K562 (cell line): ENCODE measurements around the gene IL6ST. TPM values are rescaled to one million over a fixed set of nuclear protein-coding genes. Genes with fewer than 3 reads are reported as not detected.

Experiments used
- ARHGAP35 ChIP-seq: fragments of 450-650 bp; IDR thresholded peaks from 2 replicates; pipeline ENCODE4 v1.6.1; 2018; ENCODE audit not compliant: partially characterized antibody
- CBFB ChIP-seq: sonication (generic); formaldehyde crosslinking; IDR thresholded peaks from 2 replicates; pipeline ENCODE4 v1.4.0; 2020; ENCODE audit warnings: mild to moderate bottlenecking, missing genetic modification reagents
- EHMT2 ChIP-seq: fragments of 450-650 bp; IDR thresholded peaks from 2 replicates; pipeline ENCODE4 v1.6.1; 2018; ENCODE audit warnings: antibody characterized with exemption
- FOXA3 ChIP-seq, 2 experiments: fragments of 450-650 bp in 1 of 2; sonication (generic) in 1 of 2; formaldehyde crosslinking; IDR thresholded peaks in 1 of 2; conservative IDR thresholded peaks in 1 of 2; 2 replicates each; pipeline versions ENCODE4 v1.4.0 to v1.8.0; 2020 to 2022; ENCODE audit warnings: mild to moderate bottlenecking in 2 of 2, missing genetic modification reagents in 1 of 2
- NFRKB ChIP-seq: fragments of 450-650 bp; IDR thresholded peaks from 2 replicates; pipeline ENCODE4 v1.6.1; 2016; ENCODE audit warnings: low read depth
- POLR3G ChIP-seq: IDR thresholded peaks from 2 replicates; pipeline ENCODE4 v1.6.1; 2011; ENCODE audit not compliant: insufficient read length, insufficient replicate concordance; ENCODE audit errors: extremely low read depth
- SP1 ChIP-seq: sonication (generic); formaldehyde crosslinking; IDR thresholded peaks from 2 replicates; pipeline ENCODE4 v1.8.1; 2022; ENCODE audit warnings: mild to moderate bottlenecking, missing genetic modification reagents
- TAF15 ChIP-seq: fragments of 200-400 bp; formaldehyde crosslinking; IDR thresholded peaks from 2 replicates; pipeline ENCODE4 v1.6.1; 2017; ENCODE audit warnings: mild to moderate bottlenecking, low read depth, low read length, moderate library complexity
- TGIF2 ChIP-seq: sonication (generic); formaldehyde crosslinking; IDR thresholded peaks from 2 replicates; pipeline ENCODE4 v1.8.1; 2022; ENCODE audit warnings: mild to moderate bottlenecking, missing genetic modification reagents, moderate library complexity
- YY1 ChIP-seq, 3 experiments: IDR thresholded peaks; 2 replicates each; pipeline ENCODE4 v1.6.1; 2011; ENCODE audit warnings: low read length in 2 of 3, mild to moderate bottlenecking in 2 of 3, moderate library complexity in 2 of 3, borderline replicate concordance in 1 of 3, control low read depth in 1 of 3, low read depth in 1 of 3; ENCODE audit not compliant: insufficient read depth in 3 of 3, insufficient replicate concordance in 2 of 3, control insufficient read depth in 1 of 3, insufficient read length in 1 of 3; ENCODE audit errors: extremely low read depth in 1 of 3
- ZKSCAN3 ChIP-seq: fragments of 250-450 bp; sonication (Bioruptor Pico); IDR thresholded peaks from 2 replicates; pipeline ENCODE4 v1.4.0; 2020
- ZNF431 ChIP-seq: sonication (generic); formaldehyde crosslinking; IDR thresholded peaks from 2 replicates; pipeline ENCODE4 v1.8.0; 2022; ENCODE audit warnings: mild to moderate bottlenecking, missing genetic modification reagents
- ZNF75A ChIP-seq: fragments of 450-650 bp; formaldehyde crosslinking; IDR thresholded peaks from 2 replicates; pipeline ENCODE4 v1.4.0; 2020; ENCODE audit warnings: mild to moderate bottlenecking
- polyA plus RNA-seq, 8 experiments: library from polyadenylated mRNA; depleted of rRNA in 4 of 8; stranded (reverse) in 5 of 8; unstranded in 3 of 8; fragments of >200 nt; fragmentation: Nextera tagmentation in 2 of 8; fragmentation: Illumina TruSeq in 1 of 8; extraction: Ambion mirVana in 2 of 8; extraction: Trizol in 1 of 8; gene quantifications; 2 replicates each; pipeline versions ENCODE4 v1.2.1 to v1.2.3, GENCODE V29; 2011 to 2014; ENCODE audit warnings: inconsistent platforms in 1 of 8, missing spikeins in 1 of 8
- total RNA-seq, 7 experiments: library from RNA; depleted of rRNA in 6 of 7; stranded (reverse); fragments of >200 nt in 6 of 7; fragmentation: Illumina TruSeq in 2 of 7; extraction: Trizol in 2 of 7; gene quantifications; 2 replicates each; pipeline versions ENCODE4 v1.2.1 to v1.2.3, GENCODE V29; 2011 to 2021; ENCODE audit warnings: low replicate concordance in 1 of 7
- TF ChIP-seq, protein P1 (sequence below): fragments of 450-650 bp; IDR thresholded peaks from 2 replicates; pipeline ENCODE4 v1.6.1; 2016; ENCODE audit warnings: mild to moderate bottlenecking
- TF ChIP-seq, protein P2 (sequence below): fragments of 450-650 bp; IDR thresholded peaks from 2 replicates; pipeline ENCODE4 v1.6.1; 2017; ENCODE audit warnings: mild to moderate bottlenecking, moderate library complexity
- TF ChIP-seq, protein P3 (sequence below): sonication (generic); formaldehyde crosslinking; IDR thresholded peaks from 2 replicates; pipeline ENCODE4 v1.8.0; 2023; ENCODE audit warnings: mild to moderate bottlenecking, missing genetic modification reagents
- TF ChIP-seq, protein P4 (sequence below): fragments of 450-650 bp; formaldehyde crosslinking; IDR thresholded peaks from 2 replicates; pipeline ENCODE4 v1.4.0; 2020; ENCODE audit warnings: mild to moderate bottlenecking, moderate library complexity

The IL6ST gene
- total and polyA plus RNA-seq, 9 of the 15 experiments (the other 6 are each of a cell fraction or from before 2014, with no cell fraction given): 2.0 to 27.0 (median 7.9) TPM

DNA sequence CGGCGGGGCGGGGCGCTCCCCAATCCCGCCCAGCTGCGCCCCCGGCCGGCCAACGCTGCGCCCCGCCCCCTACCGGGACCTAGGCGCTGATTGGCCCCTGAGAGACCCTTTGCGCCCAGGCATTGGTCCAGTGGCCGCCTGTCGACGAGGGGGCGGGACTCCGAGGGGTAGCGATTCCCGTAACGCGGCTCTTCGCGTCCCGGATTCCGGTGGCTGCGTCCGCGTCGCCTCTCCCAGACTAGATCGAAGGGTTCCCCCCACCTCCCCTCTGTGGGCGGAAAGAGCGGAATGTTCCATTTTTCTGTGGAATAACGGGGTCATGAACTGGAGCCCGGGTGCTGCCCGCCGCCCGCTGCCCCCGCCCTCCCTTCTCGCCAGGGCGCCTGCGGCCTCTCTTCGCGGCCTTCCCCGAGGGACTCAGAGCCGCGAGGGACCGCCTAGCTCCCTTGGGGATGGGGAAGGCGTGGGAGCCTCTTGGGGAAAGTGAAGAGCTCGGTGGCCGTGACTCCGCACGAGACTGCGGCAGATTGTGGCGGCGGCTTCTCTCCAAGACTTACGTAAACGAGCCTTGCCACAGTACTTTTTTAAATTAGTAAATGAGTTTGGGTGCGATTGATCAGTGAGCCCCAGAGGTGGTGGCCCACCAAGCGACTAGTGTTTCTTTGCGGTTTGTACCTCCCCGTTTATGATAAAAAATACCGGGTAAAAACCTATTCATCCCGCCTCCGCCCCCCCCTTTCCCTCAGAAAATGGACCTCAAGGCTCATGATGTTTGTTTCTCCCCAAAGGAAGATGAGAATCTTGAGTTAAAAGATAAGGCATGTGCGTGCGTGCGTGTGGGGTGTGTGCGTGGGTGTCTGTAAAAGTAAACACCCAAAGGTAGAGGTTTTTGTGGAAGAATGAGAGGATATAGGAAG lies 493 bp upstream of the IL6ST start (continued):
- TF ChIP-seq, protein P1, sequence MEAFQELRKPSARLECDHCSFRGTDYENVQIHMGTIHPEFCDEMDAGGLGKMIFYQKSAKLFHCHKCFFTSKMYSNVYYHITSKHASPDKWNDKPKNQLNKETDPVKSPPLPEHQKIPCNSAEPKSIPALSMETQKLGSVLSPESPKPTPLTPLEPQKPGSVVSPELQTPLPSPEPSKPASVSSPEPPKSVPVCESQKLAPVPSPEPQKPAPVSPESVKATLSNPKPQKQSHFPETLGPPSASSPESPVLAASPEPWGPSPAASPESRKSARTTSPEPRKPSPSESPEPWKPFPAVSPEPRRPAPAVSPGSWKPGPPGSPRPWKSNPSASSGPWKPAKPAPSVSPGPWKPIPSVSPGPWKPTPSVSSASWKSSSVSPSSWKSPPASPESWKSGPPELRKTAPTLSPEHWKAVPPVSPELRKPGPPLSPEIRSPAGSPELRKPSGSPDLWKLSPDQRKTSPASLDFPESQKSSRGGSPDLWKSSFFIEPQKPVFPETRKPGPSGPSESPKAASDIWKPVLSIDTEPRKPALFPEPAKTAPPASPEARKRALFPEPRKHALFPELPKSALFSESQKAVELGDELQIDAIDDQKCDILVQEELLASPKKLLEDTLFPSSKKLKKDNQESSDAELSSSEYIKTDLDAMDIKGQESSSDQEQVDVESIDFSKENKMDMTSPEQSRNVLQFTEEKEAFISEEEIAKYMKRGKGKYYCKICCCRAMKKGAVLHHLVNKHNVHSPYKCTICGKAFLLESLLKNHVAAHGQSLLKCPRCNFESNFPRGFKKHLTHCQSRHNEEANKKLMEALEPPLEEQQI: no peak
- TF ChIP-seq FOXA3 (CRISPR knock-in tag; conservative IDR thresholded peaks at IDR 0.05 in 1 of 2, IDR thresholded peaks at IDR 0.05 in 1 of 2): peak; percentile 37 to 47; a peak in 2 of 4 replicates
- TF ChIP-seq NFRKB: no peak
- no peak for TF ChIP-seq ARHGAP35
- TF ChIP-seq CBFB (CRISPR knock-in tag): no peak
- TF ChIP-seq TAF15: no peak
- TF ChIP-seq SP1 (CRISPR knock-in tag): peak; percentile 94
- TF ChIP-seq POLR3G: no peak
- TF ChIP-seq EHMT2: no peak
- TF ChIP-seq, protein P2, sequence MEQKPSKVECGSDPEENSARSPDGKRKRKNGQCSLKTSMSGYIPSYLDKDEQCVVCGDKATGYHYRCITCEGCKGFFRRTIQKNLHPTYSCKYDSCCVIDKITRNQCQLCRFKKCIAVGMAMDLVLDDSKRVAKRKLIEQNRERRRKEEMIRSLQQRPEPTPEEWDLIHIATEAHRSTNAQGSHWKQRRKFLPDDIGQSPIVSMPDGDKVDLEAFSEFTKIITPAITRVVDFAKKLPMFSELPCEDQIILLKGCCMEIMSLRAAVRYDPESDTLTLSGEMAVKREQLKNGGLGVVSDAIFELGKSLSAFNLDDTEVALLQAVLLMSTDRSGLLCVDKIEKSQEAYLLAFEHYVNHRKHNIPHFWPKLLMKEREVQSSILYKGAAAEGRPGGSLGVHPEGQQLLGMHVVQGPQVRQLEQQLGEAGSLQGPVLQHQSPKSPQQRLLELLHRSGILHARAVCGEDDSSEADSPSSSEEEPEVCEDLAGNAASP: no peak
- TF ChIP-seq ZNF75A (CRISPR knock-in tag): no peak
- TF ChIP-seq ZKSCAN3 (CRISPR knock-in tag): no peak
- TF ChIP-seq, protein P3, sequence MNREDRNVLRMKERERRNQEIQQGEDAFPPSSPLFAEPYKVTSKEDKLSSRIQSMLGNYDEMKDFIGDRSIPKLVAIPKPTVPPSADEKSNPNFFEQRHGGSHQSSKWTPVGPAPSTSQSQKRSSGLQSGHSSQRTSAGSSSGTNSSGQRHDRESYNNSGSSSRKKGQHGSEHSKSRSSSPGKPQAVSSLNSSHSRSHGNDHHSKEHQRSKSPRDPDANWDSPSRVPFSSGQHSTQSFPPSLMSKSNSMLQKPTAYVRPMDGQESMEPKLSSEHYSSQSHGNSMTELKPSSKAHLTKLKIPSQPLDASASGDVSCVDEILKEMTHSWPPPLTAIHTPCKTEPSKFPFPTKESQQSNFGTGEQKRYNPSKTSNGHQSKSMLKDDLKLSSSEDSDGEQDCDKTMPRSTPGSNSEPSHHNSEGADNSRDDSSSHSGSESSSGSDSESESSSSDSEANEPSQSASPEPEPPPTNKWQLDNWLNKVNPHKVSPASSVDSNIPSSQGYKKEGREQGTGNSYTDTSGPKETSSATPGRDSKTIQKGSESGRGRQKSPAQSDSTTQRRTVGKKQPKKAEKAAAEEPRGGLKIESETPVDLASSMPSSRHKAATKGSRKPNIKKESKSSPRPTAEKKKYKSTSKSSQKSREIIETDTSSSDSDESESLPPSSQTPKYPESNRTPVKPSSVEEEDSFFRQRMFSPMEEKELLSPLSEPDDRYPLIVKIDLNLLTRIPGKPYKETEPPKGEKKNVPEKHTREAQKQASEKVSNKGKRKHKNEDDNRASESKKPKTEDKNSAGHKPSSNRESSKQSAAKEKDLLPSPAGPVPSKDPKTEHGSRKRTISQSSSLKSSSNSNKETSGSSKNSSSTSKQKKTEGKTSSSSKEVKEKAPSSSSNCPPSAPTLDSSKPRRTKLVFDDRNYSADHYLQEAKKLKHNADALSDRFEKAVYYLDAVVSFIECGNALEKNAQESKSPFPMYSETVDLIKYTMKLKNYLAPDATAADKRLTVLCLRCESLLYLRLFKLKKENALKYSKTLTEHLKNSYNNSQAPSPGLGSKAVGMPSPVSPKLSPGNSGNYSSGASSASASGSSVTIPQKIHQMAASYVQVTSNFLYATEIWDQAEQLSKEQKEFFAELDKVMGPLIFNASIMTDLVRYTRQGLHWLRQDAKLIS (CRISPR knock-in tag): no peak
- TF ChIP-seq YY1 (IDR thresholded peaks at IDR 0.05; ENCODE audit: borderline replicate concordance in 1 of 3, control insufficient read depth in 1 of 3, extremely low read depth in 1 of 3, insufficient read depth in 3 of 3, insufficient read length in 1 of 3, insufficient replicate concordance in 2 of 3, low read depth in 1 of 3, low read length in 2 of 3): peak in 1 of 3 experiments; percentile 10
- no peak for TF ChIP-seq TGIF2 (CRISPR knock-in tag)
- TF ChIP-seq, protein P4, sequence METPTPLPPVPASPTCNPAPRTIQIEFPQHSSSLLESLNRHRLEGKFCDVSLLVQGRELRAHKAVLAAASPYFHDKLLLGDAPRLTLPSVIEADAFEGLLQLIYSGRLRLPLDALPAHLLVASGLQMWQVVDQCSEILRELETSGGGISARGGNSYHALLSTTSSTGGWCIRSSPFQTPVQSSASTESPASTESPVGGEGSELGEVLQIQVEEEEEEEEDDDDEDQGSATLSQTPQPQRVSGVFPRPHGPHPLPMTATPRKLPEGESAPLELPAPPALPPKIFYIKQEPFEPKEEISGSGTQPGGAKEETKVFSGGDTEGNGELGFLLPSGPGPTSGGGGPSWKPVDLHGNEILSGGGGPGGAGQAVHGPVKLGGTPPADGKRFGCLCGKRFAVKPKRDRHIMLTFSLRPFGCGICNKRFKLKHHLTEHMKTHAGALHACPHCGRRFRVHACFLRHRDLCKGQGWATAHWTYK (CRISPR knock-in tag): no peak
- TF ChIP-seq ZNF431: 0 out of 2 replicates have a peak, but pooled peaks have one; percentile 4
